ENCODE data around the gene LY6G6C.

Gene LY6G6C

DNA sequence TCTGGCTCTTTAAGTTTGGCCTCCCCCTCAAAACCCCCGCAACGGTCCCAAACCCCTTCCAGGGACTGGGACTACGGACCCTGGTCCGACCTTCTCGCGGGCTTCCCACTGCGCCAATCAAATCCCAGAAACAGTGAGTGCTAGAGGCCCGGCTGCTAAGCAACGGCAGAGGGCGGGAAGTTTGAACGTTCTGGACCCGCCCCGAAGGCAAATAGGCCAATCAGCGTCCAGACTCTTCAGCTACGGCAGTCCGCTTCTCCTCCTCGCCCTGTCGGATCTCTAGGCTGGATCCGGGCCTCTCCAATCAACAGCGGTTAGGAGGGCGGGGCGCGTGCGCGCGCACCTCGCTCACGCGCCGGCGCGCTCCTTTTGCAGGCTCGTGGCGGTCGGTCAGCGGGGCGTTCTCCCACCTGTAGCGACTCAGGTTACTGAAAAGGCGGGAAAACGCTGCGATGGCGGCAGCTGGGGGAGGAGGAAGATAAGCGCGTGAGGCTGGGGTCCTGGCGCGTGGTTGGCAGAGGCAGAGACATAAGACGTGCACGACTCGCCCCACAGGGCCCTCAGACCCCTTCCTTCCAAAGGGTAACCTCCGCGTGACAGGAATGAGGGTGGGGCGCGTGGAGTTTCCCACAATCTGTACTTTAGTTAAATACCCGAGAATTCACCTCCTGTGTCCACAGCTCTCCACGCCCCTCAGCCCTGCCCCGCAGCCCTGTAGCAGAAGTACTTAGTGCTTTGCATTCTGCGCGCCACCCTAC is 18.3 kb upstream of the LY6G6C start, which contains the start of gene MSH5 (continued):
- TF ChIP-seq, protein P1, sequence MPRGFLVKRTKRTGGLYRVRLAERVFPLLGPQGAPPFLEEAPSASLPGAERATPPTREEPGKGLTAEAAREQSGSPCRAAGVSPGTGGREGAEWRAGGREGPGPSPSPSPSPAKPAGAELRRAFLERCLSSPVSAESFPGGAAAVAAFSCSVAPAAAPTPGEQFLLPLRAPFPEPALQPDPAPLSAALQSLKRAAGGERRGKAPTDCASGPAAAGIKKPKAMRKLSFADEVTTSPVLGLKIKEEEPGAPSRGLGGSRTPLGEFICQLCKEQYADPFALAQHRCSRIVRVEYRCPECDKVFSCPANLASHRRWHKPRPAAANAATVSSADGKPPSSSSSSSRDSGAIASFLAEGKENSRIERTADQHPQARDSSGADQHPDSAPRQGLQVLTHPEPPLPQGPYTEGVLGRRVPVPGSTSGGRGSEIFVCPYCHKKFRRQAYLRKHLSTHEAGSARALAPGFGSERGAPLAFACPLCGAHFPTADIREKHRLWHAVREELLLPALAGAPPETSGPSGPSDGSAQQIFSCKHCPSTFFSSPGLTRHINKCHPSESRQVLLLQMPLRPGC (tag by site-specific recombination; IDR thresholded peaks at IDR 0.05): peak; percentile 66; the same call in 1 of the 2 replicates
- TF ChIP-seq, protein P2, sequence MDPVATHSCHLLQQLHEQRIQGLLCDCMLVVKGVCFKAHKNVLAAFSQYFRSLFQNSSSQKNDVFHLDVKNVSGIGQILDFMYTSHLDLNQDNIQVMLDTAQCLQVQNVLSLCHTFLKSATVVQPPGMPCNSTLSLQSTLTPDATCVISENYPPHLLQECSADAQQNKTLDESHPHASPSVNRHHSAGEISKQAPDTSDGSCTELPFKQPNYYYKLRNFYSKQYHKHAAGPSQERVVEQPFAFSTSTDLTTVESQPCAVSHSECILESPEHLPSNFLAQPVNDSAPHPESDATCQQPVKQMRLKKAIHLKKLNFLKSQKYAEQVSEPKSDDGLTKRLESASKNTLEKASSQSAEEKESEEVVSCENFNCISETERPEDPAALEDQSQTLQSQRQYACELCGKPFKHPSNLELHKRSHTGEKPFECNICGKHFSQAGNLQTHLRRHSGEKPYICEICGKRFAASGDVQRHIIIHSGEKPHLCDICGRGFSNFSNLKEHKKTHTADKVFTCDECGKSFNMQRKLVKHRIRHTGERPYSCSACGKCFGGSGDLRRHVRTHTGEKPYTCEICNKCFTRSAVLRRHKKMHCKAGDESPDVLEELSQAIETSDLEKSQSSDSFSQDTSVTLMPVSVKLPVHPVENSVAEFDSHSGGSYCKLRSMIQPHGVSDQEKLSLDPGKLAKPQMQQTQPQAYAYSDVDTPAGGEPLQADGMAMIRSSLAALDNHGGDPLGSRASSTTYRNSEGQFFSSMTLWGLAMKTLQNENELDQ (tag by site-specific recombination; IDR thresholded peaks at IDR 0.05; ENCODE audit: low read depth): no peak
- TF ChIP-seq ZNF488 (tag by site-specific recombination; IDR thresholded peaks at IDR 0.05): no peak
- peak; percentile 91 for TF ChIP-seq KLF16 (tag by site-specific recombination; IDR thresholded peaks at IDR 0.05)
- TF ChIP-seq ZNF701 (tag by site-specific recombination; IDR thresholded peaks at IDR 0.05): no peak
- TF ChIP-seq ZNF155 (tag by site-specific recombination; IDR thresholded peaks at IDR 0.05): no peak
- TF ChIP-seq ZNF23 (tag by site-specific recombination; IDR thresholded peaks at IDR 0.05; ENCODE audit: borderline replicate concordance): no peak
- TF ChIP-seq ZNF426 (tag by site-specific recombination; IDR thresholded peaks at IDR 0.05): no peak
- TF ChIP-seq ZNF830 (tag by site-specific recombination; IDR thresholded peaks at IDR 0.05; ENCODE audit: low read depth): no peak
- TF ChIP-seq ZNF146 (tag by site-specific recombination; IDR thresholded peaks at IDR 0.05): no peak
- TF ChIP-seq ZNF600 (tag by site-specific recombination; IDR thresholded peaks at IDR 0.05): no peak
- TF ChIP-seq ZNF248 (tag by site-specific recombination; IDR thresholded peaks at IDR 0.05): no peak
- TF ChIP-seq HOXC10 (CRISPR knock-in tag; IDR thresholded peaks at IDR 0.05): peak; percentile 92; the same call in 1 of the 2 replicates
- peak; percentile 30; the same call in 1 of the 2 replicates for TF ChIP-seq ZNF366 (tag by site-specific recombination; conservative IDR thresholded peaks at IDR 0.05)
- peak; percentile 60; the same call in 1 of the 2 replicates for TF ChIP-seq GLI4 (tag by site-specific recombination; IDR thresholded peaks at IDR 0.05)
- no peak for TF ChIP-seq ZNF555 (tag by site-specific recombination; conservative IDR thresholded peaks at IDR 0.05)
- no peak for TF ChIP-seq ZNF791 (tag by site-specific recombination; IDR thresholded peaks at IDR 0.05)
- no peak for TF ChIP-seq ZNF211 (tag by site-specific recombination; IDR thresholded peaks at IDR 0.05; ENCODE audit: low read depth)
- no peak for TF ChIP-seq ZNF114 (tag by site-specific recombination; IDR thresholded peaks at IDR 0.05)
- TF ChIP-seq ZNF626 (tag by site-specific recombination; IDR thresholded peaks at IDR 0.05): no peak
- TF ChIP-seq HOXA7 (CRISPR knock-in tag; IDR thresholded peaks at IDR 0.05; ENCODE audit: borderline replicate concordance): no peak
- TF ChIP-seq ZNF530 (tag by site-specific recombination; IDR thresholded peaks at IDR 0.05; ENCODE audit: low read depth): no peak
- TF ChIP-seq, protein P3, sequence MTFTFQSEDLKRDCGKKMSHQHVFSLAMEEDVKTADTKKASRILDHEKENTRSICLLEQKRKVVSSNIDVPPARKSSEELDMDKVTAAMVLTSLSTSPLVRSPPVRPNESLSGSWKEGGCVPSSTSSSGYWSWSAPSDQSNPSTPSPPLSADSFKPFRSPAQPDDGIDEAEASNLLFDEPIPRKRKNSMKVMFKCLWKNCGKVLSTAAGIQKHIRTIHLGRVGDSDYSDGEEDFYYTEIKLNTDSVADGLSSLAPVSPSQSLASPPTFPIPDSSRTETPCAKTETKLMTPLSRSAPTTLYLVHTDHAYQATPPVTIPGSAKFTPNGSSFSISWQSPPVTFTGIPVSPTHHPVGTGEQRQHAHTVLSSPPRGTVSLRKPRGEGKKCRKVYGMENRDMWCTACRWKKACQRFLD (tag by site-specific recombination; IDR thresholded peaks at IDR 0.05): no peak
- TF ChIP-seq ZNF629 (tag by site-specific recombination; IDR thresholded peaks at IDR 0.05): peak; percentile 46; the same call in 1 of the 2 replicates
- no peak for TF ChIP-seq ZNF777 (tag by site-specific recombination; IDR thresholded peaks at IDR 0.05; ENCODE audit: borderline replicate concordance)
- TF ChIP-seq ZNF76 (tag by site-specific recombination; IDR thresholded peaks at IDR 0.05; ENCODE audit: borderline replicate concordance, low read depth): no peak; the same call in 1 of the 2 replicates
- TF ChIP-seq KLF8 (tag by site-specific recombination; IDR thresholded peaks at IDR 0.05): peak; percentile 93; the same call in 1 of the 2 replicates
- no peak for TF ChIP-seq ZNF266 (tag by site-specific recombination; IDR thresholded peaks at IDR 0.05; ENCODE audit: low read depth)
- TF ChIP-seq ZNF692 (tag by site-specific recombination; IDR thresholded peaks at IDR 0.05): peak; percentile 71
- TF ChIP-seq ZNF654 (tag by site-specific recombination; IDR thresholded peaks at IDR 0.05; ENCODE audit: low read depth): no peak
- TF ChIP-seq CTCF (tag by site-specific recombination; IDR thresholded peaks at IDR 0.05): no peak
